ENCODE measurements around the gene TOX3. TPM values are rescaled to one million over a fixed set of nuclear protein-coding genes. Genes with fewer than 3 reads are reported as not detected.

TOX3 gene
- total RNA-seq, 4 donors from 2014 or later, result 10.9 to 32.6 (median 28.0) TPM

DNA sequence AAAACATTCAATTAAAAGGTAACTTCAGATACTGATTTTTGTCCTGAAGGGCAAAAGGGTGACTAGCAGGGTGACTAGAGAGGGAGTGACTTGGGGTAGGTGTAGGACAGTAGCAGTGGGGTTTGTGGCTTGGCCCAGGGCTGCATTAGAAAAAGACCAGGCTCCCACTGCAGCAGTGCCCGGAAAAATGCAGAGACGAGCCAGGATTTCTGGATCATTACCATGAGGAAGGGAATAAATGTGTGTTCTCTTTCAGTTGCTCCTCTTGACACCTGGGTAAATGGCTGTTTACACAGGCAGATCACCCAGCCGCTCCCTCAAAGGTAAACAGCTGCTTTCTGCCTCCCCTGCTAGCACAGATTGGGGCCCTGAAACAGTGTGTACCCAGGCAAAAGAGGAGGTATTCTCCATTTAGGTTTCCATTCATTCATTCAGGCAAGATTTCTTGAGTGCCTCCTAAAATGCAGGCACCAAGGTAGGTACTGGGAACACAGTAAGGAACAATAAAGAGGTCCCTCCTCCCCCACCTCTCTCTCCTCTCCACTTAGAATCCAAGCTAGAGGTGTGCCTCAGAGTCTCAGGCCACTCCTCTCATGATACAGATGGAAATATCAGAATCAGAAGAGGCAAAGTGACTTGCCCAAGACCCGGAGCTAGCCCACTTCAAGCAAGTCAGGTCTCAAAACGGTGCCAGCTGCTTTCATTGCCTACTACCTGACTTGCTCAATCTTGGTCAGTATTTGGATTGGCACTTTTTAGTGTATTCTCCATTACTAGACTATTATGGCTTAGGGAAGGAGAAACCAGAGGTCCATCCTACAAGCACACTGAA, 15.2 kb upstream of the TOX3 start:
- DNase-seq, result peak; percentile 67
- TF ChIP-seq, protein P1, sequence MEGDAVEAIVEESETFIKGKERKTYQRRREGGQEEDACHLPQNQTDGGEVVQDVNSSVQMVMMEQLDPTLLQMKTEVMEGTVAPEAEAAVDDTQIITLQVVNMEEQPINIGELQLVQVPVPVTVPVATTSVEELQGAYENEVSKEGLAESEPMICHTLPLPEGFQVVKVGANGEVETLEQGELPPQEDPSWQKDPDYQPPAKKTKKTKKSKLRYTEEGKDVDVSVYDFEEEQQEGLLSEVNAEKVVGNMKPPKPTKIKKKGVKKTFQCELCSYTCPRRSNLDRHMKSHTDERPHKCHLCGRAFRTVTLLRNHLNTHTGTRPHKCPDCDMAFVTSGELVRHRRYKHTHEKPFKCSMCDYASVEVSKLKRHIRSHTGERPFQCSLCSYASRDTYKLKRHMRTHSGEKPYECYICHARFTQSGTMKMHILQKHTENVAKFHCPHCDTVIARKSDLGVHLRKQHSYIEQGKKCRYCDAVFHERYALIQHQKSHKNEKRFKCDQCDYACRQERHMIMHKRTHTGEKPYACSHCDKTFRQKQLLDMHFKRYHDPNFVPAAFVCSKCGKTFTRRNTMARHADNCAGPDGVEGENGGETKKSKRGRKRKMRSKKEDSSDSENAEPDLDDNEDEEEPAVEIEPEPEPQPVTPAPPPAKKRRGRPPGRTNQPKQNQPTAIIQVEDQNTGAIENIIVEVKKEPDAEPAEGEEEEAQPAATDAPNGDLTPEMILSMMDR (IDR thresholded peaks at IDR 0.05), result no peak
- TF ChIP-seq EP300 (IDR thresholded peaks at IDR 0.05; ENCODE audit: low read depth) (peak; percentile 50), POLR2A (IDR thresholded peaks at IDR 0.05) (no peak), POLR2AphosphoS5 (IDR thresholded peaks at IDR 0.05) (peak; percentile 10 to 62 (median 51))
- H3K9me3 ChIP-seq, result no peaks in the 10 kb centered on the region
- in situ Hi-C loops (cut with MboI; ENCODE audit: low pct_ligation_motif_present in 1 of 4, low pct_unique_long_range_greater_than_20kb in 1 of 4, low sequenced_read_pairs in 3 of 4) (no loop called here), intact Hi-C loops (cut with DNase I; ENCODE audit: low total_unique reads) (no loop called here)
- no peak overlapping the region for H3K4me3 ChIP-seq
- peak overlapping the region; percentile 81 to 86 (median 82) for H3K27ac ChIP-seq
- 36% methylated on average over 5 of the region's 5 CpGs; no CpG with 5 or more reads in 1 of the 2 donors for WGBS, 2 donors (ENCODE audit: low coverage in 1 of 2)
- no peaks in the 10 kb centered on the region for H3K36me3 ChIP-seq
- H3K27me3 ChIP-seq, result no peaks in the 10 kb centered on the region
- H3K4me1 ChIP-seq, result peaks cover 2 to 83% (median 43%) of the 10 kb centered on the region in 4 donors

DNA sequence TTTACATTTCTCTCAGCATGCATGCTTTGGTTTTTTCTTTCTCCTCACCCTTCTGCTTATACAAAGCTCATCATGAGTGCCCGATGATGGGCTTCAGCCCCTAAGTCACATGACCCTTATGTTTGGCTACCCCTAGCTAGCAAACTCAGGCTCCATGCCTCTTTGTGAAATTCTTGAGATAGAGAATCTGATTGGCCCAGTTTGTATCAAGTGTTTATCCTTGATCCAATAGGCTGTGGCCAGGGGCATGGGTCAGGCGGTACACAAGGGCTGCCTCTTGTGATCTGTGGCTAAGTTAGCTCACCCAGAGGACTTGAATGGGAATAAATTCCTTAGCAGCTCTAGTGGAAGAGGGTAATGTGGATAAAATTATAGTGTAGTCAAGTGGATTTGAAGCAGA, 11.5 kb upstream of the TOX3 start:
- H3K4me1 ChIP-seq, result peaks cover 2 to 76% (median 38%) of the 10 kb centered on the region in 4 donors
- H3K27ac ChIP-seq, result peak overlapping the region; percentile 81 to 83 (median 81)
- H3K36me3 ChIP-seq, result no peaks in the 10 kb centered on the region

DNA sequence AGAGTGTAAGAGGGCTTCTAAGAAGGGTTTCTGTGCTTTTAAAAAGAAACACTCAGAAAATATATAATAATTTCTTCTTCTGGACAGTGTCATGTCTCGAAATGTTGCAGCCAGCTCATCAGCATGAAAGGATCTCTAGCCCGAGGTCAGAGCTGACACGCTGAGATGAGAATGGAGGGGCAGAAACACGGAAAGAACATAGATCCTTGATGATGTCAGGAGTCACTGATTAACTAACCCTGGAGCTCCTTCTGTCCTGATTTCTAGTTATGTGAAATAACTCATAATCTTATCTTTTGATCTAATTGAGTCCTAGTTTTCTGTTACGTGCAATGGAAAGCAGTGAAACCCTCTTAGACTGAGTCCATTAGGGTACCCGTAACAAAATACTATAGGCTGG, 10.3 kb upstream of the TOX3 start:
- intact Hi-C loops (cut with DNase I; ENCODE audit: low total_unique reads) (no loop called here), in situ Hi-C loops (cut with MboI; ENCODE audit: low pct_ligation_motif_present in 1 of 4, low pct_unique_long_range_greater_than_20kb in 1 of 4, low sequenced_read_pairs in 3 of 4) (no loop called here)
- peak; percentile 38 for DNase-seq
- peaks cover 0 to 76% (median 31%) of the 10 kb centered on the region in 4 donors for H3K4me1 ChIP-seq
- no peaks in the 10 kb centered on the region for H3K36me3 ChIP-seq
- H3K27ac ChIP-seq, result peak overlapping the region; percentile 81 to 83 (median 81)
- WGBS, 2 donors (ENCODE audit: low coverage in 1 of 2), result 55 to 63% methylated on average over 6 of the region's 6 CpGs
- no peaks in the 10 kb centered on the region for H3K27me3 ChIP-seq
- no peak overlapping the region for H3K4me3 ChIP-seq
- H3K9me3 ChIP-seq, result no peaks in the 10 kb centered on the region
- peak in 2 of 3 donors; percentile 18 to 38 for TF ChIP-seq POLR2AphosphoS5 (IDR thresholded peaks at IDR 0.05)
- TF ChIP-seq EP300 (IDR thresholded peaks at IDR 0.05; ENCODE audit: low read depth), result no peak
- peak; percentile 31 for TF ChIP-seq POLR2A (IDR thresholded peaks at IDR 0.05)
- TF ChIP-seq, protein P1 (IDR thresholded peaks at IDR 0.05), result no peak

More for the DNA sequence above, 11.5 kb upstream of the TOX3 start:
- intact Hi-C loops (cut with DNase I; ENCODE audit: low total_unique reads) (loop anchor here (2.0 kb wide), 1 partner anchor 188 kb away; no protein-coding TSS in a partner anchor), in situ Hi-C loops (cut with MboI; ENCODE audit: low pct_ligation_motif_present in 1 of 4, low pct_unique_long_range_greater_than_20kb in 1 of 4, low sequenced_read_pairs in 3 of 4) (no loop called here)
- TF ChIP-seq POLR2A (IDR thresholded peaks at IDR 0.05), result no peak
- no peak for TF ChIP-seq POLR2AphosphoS5 (IDR thresholded peaks at IDR 0.05)
- no peak for TF ChIP-seq EP300 (IDR thresholded peaks at IDR 0.05; ENCODE audit: low read depth)
- TF ChIP-seq, protein P1 (IDR thresholded peaks at IDR 0.05), result no peak
- Histone ChIP-seq H3K4me3 (no peak overlapping the region), H3K27me3 (no peaks in the 10 kb centered on the region), H3K9me3 (no peaks in the 10 kb centered on the region)
- DNase-seq, result no peak
- 78 to 95% methylated on average over 1 to 2 of the region's 2 CpGs for WGBS, 2 donors (ENCODE audit: low coverage in 1 of 2)

DNA sequence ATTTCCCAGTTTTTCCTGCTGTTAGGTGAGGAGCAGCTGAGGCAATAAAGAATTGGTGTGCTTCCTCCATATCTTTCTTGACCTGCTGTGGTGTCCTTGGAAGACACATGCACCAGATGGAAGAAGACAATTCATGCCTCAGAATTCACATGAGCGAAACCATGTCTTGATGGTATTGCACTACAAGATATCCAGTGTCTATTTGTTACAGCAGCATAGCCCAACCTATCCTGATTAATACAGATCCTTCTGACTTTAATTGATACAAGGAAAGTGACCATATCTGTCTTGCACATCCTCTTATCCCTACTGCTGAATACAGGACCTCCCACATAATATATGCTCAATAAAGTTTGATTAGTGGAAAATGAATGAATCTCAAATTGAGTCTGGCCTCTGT, 9.1 kb upstream of the TOX3 start:
- 71 to 82% methylated on average over 1 of the region's 1 CpG for WGBS, 2 donors (ENCODE audit: low coverage in 1 of 2)
- Histone ChIP-seq H3K27me3 (no peaks in the 10 kb centered on the region), H3K36me3 (no peaks in the 10 kb centered on the region), H3K27ac (peak overlapping the region in 1 of 4 donors; percentile 81), H3K4me3 (no peak overlapping the region), H3K4me1 (peaks cover 0 to 72% (median 27%) of the 10 kb centered on the region in 4 donors), H3K9me3 (no peaks in the 10 kb centered on the region)
- no peak for DNase-seq
- TF ChIP-seq POLR2AphosphoS5 (IDR thresholded peaks at IDR 0.05) (no peak), POLR2A (IDR thresholded peaks at IDR 0.05) (no peak), EP300 (IDR thresholded peaks at IDR 0.05; ENCODE audit: low read depth) (no peak)
- TF ChIP-seq, protein P1 (IDR thresholded peaks at IDR 0.05), result no peak
- intact Hi-C loops (cut with DNase I; ENCODE audit: low total_unique reads), result no loop called here
- in situ Hi-C loops (cut with MboI; ENCODE audit: low pct_ligation_motif_present in 1 of 4, low pct_unique_long_range_greater_than_20kb in 1 of 4, low sequenced_read_pairs in 3 of 4), result no loop called here
